22Rv1 (cell line): ENCODE data around the gene HIC1.

Source experiments
- H3K27ac ChIP-seq: fragments of 450-650 bp; 2 replicates; pipeline ENCODE4 v1.5.1; 2017
- CTCF ChIP-seq: fragments of 450-650 bp; IDR thresholded peaks from 2 replicates; pipeline ENCODE4 v1.5.1; 2017; ENCODE audit warnings: mild to moderate bottlenecking
- ZFX ChIP-seq: fragments of 450-650 bp; IDR thresholded peaks from 2 replicates; pipeline ENCODE4 v1.6.1; 2017; ENCODE audit warnings: antibody characterized with exemption, borderline replicate concordance

The HIC1 gene

GRCh38 chr17:2049333-2050299 lies 5.3 kb upstream of the HIC1 start:
- peak overlapping the region; percentile 88 for H3K27ac ChIP-seq
- TF ChIP-seq CTCF (no peak), ZFX (no peak)

DNA sequence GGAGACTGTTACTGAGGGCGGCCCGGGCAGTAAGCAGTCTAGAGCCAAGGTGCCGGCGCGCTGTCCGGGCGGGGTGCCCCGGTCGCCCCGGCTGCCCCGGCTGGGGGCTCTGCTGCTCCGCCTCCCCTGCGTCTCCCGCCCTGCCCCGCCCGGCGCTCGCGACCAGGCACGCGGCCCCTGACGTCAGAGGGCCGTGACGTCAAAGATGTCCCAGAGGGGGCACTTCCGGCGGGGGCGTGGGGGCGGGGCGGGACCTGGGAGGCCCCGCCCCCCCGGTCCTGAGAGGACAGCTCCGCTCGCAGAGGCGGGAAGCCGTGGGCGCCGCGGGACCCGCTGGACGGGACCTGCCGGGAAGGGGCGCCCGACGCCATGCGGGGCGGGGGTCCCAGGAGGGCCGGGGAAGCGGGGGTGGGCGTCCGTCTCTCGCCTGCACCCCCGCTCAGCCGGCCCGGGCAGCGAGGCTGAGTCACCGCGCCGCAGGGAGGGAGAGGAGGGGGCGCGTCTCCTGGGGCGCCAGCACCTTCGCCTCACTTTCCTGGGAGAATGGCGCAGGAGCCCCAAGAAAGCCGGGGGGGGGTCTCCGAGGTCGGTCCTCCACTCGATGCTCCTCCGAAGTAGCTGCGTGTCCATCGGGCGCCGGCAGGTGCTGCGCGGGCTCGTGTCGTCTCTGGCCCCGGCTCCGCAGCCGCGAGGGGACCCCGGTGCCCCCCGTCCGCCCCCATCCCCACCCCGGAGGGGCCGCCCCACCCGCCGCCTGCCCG lies 4.4 kb upstream of the HIC1 start:
- H3K27ac ChIP-seq = peak overlapping the region; percentile 88
- TF ChIP-seq CTCF (no peak; the same call in none of the 2 replicates), ZFX (no peak)

- TF ChIP-seq ZFX (no peak), CTCF (0 out of 2 replicates have a peak, but pooled peaks have one; percentile 16)
- peak overlapping the region; percentile 88 for H3K27ac ChIP-seq
These were observed 3.6 kb upstream of the HIC1 start for GRCh38 chr17:2051061-2051932.

GRCh38 chr17:2051933-2052559 lies 2.9 kb upstream of the HIC1 start:
- TF ChIP-seq ZFX (no peak), CTCF (no peak)
- no peak overlapping the region for H3K27ac ChIP-seq

DNA sequence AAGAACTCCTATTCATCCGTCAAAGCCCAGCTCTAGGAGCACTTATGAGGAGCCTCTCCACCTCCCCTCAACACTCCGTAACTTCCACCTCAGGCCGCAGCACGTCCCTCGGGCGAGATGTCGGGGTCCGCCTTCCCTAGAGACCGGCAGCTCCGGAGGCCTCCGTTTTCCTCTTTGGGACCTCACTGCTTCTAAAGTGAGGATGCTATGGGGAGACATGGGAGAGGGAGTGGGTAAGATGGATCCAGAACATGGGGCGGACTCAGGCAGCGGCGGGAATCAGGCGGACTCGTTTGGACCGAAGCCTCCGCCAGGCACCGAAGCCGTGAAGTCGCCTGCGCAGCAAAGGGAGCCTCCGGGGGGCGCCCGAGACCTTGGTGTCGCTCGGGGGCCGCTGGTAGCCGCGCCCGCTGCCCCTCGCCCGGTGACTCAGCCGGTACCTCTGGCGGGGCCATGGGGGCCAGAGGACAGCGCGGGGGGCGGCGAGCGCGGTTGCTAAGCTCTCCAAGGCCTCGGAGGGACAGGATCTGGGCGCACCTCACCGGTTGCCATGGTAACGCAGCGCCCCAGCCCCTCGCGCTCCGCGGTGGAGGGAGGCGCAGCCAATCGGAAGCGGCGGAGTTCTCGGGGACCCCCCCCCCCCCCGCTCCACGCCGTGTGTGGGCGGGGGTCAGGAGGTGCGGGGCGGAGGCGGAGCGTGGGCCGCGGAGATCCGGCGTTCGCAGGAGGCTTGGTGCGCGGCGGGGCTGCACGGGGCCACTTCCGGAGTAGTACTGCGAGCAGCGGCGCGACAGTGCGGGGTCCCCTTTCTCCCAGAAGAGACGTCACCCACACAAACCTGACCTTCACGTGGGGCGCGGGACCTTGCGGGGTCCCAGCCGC lies 1.3 kb upstream of the HIC1 start:
- peak; percentile 86 for TF ChIP-seq CTCF
- no peak for TF ChIP-seq ZFX
- H3K27ac ChIP-seq = peak overlapping the region; percentile 56

DNA sequence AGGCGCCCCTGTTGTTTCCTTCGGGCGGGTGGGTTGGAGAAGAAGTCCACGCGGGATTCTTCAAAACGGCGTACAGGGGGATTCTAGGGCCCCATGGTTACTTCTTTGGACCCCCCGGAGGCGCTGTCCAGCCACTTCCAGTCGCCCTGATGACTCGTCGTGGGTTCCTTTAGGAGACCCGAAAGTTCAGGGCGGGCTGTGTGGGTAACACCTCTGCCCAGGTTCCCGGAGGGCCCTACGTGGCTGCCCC lies 716 bp upstream of the HIC1 start:
- no peak for TF ChIP-seq ZFX
- no peak for TF ChIP-seq CTCF
- H3K27ac ChIP-seq = peak overlapping the region; percentile 56
